Superior temporal gyrus (tissue), 1 donor: Measurements from ENCODE around the gene TCAIM.
"Not testable (repeated sequence)": the region's sequence is repeated elsewhere in the genome, so short reads cannot be mapped to it uniquely, and the experiment has no call there.

ENCODE experiments used
- DNase-seq: peaks from one replicate; pipeline ENCODE4 v3.0.0-alpha.2; 2016; ENCODE audit errors: extremely low spot score

Gene TCAIM

DNA sequence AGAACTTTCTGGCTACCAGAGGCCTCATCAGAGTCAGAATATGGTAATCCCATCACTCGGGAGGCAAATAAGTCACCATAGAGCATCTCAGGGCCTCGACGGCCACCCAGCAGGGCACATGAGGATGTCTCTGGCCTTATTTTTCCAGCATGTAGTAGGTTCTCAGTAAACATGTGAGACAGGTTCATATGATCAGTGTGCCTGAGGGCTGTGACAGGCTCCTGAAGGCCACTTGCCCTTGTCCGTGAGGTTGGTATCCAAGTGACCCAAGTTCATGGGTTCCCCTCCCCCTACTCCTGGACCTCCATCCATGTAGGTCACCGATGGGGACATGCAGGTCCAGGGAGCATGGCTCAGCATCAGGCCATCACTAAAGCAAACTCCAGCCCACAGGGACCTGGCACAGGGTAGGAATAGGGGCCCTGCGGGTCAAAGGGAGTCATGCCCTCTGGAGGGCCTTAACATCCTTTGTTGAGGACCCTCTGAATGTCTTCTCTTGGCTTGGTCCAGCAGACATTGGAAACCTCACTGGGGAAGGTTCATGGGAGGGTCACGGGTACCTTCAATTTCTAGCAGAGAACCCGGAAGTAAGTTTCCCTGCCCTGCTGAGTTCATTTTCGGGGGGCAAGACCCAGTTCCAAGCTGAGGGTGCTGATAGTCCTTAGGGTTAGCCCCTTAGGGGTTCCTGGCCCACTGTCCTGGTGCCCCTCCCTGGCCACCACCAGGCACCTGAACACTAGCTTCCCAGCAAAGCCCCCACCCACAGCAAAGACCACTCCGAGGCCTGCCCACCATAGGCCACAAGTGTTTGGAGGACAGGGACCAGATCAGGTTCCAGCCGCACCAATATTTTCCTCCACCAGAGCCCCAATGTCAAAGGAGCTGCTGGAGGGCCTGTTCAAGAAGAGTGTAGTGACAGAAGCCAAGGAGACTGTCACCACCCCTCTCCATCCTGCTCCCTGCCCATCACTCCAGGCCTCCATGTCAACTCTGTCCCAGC, 77.8 kb downstream of the TCAIM start:
- DNase-seq, result no peak

DNA sequence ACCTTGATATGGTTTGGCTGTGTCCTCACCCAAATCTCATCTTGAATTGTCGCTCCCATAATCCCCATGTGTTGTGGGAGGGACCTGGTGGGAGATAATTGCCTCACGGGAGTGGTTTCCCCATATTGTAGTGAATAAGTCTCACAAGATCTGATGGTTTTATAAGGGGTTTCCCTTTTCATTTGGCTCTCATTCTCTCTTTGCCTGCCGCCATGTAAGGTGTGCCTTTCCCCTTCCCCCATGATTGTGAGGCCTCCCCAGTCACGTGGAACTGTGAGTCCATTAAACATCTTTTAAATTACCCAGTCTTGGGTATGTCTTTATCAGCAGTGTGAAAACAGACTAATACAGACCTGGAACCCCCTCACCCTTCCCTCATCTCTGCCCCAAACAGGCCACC, 79.6 kb downstream of the TCAIM start:
- DNase-seq, result not testable (repeated sequence)

DNA sequence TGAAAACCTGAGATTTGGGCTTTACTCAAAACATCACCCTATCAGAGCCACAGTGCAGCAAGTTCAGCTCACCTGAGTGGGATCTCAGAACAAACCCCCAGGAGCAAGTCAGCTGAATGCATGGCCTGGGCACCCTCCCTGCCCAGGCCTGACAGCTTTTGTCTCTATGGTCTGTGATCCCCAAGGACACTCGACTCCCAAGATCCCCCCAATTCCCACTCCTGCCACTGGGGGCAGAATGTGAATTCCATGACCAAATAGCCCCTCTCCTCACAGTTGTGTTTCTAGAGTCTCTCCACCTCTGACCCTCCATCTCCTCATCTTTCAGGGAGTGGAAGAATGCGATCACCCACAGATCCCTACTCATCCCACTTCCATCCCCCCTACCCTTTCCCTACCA, 80.0 kb downstream of the TCAIM start:
- no peak for DNase-seq

DNA sequence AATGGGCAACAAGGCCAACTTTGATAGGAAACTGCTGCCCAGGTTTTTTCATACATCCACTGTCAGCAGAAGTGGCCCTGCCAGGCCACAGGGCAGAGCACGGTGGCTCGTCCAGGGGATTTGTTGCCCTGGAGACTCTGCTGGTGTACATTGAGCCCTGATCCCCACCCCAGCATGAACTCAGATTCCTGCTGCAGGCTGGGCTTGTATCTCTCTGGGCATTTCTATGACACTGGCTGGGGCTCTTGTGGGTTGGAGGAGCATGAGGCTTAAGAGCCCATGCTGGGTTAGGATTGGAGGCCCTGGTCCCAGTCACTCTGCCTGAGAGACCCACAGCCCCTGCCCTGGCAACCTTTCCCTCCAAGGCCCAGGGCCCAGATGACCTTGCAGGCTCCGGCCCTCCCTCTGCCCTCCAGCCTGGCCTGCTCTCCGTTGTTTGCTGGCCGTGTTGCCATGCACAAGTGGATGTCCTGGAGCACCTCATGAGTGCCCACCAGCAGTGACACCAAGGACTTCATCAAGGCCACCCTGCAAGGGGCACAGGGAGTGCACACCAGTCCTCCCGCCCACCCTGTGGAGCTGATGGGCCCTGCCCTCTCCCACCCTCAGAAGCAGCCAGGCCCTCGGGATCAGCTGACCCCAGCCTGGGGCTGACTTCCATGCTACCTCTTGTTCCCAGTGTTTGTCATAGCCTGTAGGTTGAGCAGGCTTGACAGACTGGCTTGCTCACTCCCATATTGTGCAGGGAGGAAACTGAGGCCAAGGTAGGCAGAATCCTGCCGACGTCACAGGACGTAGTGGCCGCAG, 80.8 kb downstream of the TCAIM start:
- DNase-seq, result no peak

DNA sequence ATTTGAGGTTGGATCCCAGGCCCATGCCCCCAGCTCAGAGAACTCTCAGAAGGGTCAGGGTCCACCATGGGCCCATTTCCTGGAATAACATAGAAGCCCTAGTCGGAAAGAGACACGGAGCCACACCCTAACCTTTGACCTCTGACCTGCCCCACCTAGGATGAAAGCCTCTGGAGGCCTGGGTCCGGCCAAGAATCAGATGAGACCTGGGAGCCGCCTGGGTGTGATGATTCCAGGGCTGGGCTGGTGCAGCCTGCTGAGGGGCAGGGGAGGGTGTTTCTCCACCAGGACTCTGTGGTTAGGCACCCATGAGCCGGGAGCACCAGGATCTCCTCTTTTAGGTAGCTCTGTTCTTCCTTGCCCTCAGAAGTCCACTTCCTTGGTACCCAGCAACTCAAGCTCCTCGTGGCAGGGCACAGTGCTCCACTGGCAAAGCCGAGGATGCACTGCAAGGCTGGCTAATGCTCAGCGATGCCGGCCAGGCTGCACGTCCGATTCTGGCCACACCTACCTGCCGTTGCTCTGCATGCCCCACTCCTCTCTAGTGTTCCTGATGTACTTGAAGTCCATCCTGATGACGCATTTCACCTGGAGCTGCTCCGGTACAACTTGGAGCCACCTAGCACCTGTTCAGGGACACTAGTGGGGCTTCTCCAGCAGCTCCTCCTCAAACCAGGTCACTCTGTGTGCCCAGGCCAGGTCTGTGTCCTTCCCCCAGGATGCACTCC, 81.5 kb downstream of the TCAIM start:
- DNase-seq, result no peak

DNA sequence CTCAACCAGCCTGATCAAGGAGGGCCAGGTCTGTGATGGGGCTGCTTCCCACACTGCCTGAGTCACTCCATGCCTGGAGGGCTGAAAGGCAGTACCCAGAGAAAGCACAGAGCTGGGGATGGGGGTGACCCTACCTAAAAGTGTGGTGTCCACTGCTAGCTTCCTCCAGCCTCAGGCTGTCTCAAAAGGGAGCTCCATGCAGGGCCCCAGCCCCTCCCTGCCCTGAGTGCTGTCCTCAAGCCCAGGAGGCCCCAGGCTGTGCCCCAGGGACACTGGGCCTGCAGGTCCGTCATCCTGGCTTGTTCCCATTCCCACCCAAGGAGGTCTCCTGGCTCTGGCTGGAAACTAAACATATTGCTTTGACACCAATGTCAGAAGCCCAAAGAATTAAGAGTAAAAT, 82.1 kb downstream of the TCAIM start:
- no peak for DNase-seq

DNA sequence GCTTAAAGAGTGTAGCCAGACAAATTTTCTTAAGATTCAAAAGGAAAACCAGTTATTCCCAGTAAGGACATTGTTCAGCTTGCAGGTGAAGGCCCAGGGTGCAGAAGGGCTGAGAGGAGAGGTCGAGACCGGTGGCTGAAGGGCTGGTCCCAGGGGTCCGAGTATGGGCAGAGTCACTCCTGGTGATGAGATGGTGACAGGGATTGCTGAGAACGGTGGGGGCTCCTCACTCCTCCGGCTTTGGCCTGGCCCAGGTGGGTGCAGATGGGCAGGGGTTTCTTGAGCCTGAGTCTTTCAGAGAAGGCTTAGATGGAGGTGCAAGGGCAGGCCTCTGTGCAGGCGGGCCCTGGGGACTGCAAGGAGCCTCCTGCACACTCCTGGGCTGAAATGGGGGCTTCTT, 82.7 kb downstream of the TCAIM start:
- DNase-seq, result no peak

DNA sequence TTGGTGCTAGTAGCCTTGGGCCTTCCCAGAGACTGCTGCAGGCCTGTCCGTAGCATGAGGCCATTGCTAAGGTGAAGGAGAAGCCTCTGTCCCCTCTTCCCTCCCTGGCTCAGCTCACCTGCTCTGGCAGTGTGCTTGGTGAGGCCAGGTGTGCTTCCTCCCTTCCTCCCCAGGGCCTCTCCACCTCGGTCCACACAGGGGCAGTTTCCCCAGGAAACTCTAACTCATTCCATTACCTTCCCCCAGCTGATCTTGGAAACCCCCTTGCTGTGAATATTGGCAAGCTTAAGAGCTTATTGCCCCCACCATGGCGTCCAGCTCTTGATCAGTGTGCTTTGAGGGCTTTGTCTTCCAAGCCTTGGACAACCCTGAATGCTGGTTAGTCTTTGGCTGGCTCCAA, 86.2 kb downstream of the TCAIM start:
- DNase-seq, result no peak

DNA sequence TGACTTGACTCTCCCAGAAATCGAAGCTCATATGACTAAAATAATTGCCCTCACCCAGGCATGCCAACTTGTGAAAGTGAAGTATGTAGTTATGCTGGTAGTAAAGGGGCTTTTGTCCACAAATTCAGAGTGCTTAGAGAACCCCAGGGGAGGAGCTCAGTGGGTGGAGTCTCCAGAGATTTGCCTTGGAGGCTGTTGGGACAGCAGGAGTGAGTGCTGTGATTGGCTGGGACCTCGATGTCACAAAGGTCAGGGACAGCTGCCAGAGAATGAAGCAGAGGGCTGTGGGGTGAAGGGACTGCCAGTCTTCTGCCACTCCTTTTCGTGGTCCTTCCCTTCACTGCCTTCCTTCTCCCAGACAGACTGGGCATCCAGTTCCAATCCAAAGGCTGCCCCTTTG, 89.1 kb downstream of the TCAIM start:
- no peak for DNase-seq

DNA sequence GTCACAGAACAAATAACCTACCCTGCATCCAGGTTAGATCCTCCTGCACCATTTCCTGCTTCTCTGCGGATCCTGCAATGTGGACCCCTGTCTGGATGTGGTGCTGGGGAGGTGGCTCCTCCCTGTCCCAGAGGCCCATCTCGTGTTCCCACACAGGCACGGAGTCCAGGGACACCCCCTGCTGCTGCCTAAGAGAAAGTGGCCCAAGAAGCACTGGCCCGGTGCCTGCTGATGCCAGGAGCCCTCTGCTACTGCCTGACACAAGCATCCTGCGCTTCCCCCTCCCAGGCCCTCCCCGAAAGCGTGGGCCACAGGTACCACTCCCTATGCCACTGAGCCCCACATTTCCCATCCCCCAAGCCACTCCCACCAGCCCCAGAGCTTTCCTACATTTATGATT, 90.3 kb downstream of the TCAIM start:
- no peak for DNase-seq

DNA sequence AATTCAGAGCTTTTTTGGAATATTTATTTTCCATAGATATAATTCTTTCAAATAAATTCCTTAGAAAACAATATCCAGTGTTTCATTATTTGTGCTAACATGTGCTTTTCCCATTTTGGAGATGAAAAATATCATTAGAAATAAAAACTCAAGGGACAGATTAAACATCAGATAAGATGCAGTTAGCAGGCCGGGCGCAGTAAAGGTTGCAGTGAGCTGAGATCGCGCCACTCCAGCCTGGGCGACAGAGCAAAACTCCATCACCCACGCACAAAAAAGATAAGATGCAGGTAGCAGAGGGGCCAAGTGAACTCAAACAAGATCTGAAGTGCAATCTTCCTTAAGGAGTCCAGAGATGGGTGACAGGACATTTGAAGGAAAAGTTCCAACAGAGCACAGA, 90.9 kb downstream of the TCAIM start:
- no peak for DNase-seq

DNA sequence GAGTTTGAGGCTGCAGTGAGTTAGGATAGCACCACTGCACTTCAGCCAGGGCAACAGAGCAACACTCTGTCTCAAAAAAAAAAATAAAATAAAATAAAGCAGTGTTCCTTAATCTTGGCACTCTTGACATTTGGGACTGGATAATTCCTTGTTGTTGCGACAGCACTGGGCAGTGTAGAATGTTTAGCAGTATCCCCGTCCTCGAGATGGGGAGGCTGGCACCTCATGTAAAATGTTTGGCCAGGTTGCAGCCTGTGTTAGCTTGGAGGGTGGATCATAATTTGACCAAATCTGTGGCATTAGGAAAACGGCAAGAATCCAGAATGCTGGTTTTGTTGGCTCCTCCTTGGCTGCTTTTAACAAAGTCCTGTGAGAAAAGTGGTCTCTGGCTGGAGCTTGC, 91.9 kb downstream of the TCAIM start:
- DNase-seq, result no peak

DNA sequence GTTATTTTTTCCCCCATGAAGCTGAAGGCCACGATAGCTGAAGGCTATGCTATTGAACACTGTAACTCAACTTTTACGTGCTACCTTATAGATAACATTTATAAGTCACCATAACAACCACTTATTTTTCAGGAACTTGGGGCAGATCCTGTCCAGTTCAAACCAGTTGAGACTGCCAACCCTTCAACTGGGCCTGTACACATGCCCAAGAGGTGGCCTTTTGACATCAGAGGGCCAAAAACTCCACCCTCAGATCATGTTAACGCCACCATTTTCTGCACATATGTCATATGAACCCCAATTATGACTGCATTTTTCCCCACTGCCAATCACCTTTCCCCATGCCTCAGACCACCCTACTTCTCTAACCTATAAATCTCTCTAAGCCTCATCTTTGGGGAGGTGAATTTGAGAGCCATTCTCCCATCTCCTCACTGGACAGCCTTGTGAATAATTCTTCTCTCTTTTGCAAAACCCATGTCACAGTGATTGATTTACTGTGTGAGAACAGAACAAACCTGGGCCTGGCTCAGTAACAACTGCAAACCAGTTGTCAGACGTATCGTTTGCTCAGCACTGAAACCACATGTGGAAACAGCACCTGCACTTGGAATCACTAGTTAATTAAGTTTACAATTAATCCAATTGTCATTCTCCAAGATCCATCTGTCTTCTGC, 96.4 kb downstream of the TCAIM start:
- DNase-seq, result no peak

DNA sequence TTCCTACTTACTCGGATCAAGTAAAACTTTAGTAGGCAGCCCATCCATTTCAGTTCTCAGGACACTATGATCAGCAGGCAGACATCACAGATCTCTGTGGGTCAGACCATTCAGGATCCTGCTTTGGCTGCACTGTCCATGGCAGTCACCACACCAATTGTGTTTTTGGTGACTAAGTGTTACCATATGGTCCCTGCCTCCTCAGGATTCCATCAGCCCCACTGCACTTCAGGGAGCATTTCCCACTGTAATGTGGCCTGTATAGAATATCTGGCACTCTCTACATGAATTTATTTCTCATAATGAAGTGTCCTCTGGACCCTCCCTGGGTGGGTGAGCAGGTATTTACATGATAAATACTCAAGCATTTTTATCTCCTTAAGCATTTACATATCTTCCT, 97.6 kb downstream of the TCAIM start:
- no peak for DNase-seq

DNA sequence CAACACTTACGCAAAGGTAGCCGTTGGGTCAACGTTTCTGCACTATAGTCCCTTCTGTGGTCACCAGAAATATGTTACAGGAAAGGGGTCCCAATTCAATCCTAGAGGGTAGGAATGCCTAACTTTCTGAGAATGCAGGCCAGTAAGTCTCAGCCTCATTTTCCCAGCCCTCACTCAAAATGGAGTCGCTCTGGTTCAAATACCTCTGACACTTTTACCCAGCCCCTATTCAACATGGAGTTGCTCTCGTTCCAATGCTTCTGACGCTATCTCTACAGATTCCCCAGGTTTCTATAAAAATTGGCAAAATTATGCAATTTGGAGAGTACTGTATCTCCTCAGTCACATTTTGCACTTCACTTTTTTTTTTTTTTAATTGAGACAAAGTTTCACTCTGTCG, 99.2 kb downstream of the TCAIM start:
- no peak for DNase-seq

DNA sequence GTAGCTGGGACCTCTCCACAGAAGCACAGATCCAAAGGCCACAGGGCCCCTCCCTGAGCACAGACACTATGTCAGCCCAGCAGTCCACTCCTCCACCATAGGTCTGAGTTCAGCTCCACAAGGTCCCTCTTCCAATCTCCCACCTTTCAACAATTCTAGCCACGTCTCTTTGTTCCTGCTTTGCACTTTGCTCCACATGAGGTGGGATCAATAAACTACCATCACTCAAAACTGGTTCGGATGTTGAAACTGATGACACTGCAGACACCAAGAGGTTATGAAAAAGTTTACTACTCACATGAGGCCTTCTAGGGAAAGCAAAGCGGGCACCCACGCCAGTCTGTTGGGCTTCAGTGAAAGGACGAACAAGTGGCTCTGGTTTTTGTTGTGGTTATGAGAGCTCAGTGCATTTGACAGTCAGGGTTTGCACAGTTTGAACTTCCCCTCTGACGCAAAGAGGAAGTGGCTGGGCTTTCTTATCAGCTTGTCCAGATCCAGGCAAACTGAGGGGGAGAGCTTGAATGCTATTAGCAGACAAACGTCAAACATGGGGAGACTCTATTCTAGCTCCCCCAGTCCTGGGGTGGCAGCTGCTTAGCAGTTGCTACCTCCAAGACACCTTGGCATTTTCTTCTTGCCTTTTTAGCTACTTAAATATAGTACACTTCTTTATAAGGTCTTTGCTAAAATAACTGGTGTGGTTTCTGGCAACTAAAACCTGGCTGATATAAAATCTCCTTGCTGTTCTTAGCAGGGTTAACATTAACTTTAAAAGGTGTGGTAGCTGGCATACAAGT, 101.1 kb downstream of the TCAIM start:
- DNase-seq, result peak; percentile 20

DNA sequence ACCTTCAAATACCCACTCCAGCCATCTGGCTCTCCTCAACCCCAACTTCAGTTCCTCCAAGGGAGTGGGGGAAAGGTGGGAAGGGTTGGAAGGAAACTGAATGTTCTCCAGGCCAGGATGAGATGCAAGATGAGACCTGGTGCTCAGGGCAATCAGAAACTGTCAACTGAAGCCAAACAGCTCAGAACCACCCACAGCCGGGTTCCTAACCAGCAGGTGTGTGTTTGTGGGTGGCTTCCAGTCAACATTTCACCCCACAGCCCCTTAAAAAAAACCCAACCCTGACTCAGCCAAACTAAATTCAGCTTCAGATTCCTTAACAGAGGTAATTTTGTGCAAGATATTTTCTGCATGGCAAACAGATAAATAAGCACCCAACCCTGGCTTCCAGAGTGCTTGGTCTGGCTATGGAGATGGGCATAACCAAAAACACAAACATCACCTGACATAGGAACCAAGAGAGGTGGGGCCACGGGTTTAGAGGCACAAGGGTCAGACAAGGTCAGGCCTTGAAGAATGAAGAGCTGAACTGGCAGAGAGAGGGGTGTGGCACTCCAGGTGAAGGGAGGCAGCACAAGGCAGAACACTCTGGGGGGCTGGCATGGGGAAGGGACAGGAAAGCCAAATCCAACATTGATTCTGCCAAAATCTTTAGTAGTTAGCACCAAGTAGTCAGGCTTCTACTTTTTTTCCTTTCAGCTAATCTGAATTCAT, 104.2 kb downstream of the TCAIM start:
- DNase-seq, result no peak

DNA sequence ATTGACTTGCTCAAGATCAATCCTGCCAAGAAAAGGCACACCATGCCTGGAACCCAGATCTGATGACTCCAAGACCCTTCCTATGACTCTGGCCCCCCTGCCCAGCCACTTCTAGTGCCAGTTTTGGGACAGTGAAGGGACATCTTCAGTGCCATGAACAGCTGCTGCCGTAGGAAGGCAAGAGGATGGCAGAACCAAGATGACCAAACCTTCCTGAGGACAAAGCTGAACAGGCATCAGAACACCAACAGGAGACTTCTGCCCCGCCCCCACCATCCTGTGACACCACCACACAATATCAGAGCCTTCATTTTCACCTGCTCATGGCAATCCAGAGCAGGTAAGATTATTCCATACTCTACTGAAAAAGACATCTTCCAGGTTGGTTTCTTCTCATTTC, 105.9 kb downstream of the TCAIM start:
- no peak for DNase-seq

DNA sequence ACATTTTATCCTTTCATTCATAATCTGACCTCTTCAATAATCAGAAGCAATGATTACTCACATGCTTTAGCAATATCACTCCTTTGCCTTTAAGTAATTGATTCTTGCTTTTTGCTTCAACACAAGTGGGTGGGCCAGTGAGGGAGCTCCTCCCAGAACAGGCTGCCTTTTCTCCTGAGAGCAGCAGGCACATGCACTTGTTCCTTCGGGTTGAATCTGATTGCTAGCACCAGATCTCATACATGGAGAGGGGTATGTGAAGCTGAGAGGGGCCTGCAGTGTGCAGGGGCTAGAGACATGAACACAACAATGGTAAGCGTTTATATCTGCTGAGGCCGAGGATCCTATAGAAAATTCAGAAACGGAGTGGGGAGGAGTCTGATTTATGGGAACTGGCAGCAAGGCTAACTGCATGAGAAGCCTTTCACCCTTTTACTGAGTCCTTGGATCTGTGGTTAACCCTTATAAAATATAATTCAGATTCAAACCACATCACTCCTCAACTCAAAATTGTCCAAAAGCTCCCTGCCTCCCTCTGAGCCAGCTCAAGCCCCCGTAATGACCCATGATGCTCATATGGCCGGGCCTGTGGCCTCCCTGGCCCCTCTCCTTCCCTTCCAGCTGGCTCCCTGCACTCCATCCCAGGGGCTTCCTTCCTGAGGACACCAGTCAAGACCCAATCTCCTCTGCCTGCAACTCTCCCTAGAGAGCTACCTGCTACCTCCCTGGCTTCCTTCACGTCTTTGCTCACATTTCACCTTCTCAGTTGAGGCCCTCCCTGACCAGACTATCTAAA, 106.5 kb downstream of the TCAIM start:
- no peak for DNase-seq
